HCT116 (cell line): ENCODE results near the gene CHCT1. TPM values are rescaled to one million over a fixed set of nuclear protein-coding genes. Genes with fewer than 3 reads are reported as not detected.
"Not testable (repeated sequence)": the region's sequence is repeated elsewhere in the genome, so short reads cannot be mapped to it uniquely, and the experiment has no call there.

Experiments used
- ATAC-seq: fragments of 200-7000 bp; cut with Tn5 transposase; 2 replicates; pipeline ENCODE4 v1.9.1; 2020; ENCODE audit warnings: mild to moderate bottlenecking, moderate library complexity
- BruUV-seq: library from RNA; stranded (reverse); fragments of 400-500 nt; replicated peaks from 2 replicates; lab custom pipeline; 2021; lab: Mats Ljungman, UMichigan
- CTCF ChIA-PET: fragments of 300-600 bp; sonication (Branson Sonifier 250); formaldehyde crosslinking; loops from one replicate; lab custom pipeline; 2021; ENCODE audit warnings: antibody characterized with exemption; lab: Charles Lee
- POLR2A ChIA-PET: fragments of 300-600, 350-600 bp; sonication (Branson Sonifier 250); formaldehyde crosslinking; loops from one replicate; lab custom pipeline; 2021; ENCODE audit warnings: antibody characterized with exemption; lab: Charles Lee
- RAD21 ChIA-PET, 2 experiments: fragments of 300-600 bp; sonication (Branson Sonifier 250); formaldehyde crosslinking; loops; one replicate each; lab custom pipeline; 2023; ENCODE audit warnings: low total read pairs in 2 of 2; ENCODE audit not compliant: uncharacterized antibody in 2 of 2, unreplicated experiment in 2 of 2, low non-redundant PET in 1 of 2; lab: Charles Lee
- DNase-seq: peaks from one replicate; pipeline ENCODE4 v3.0.0-alpha.2; 2010; ENCODE audit warnings: low read depth, low spot score
- H2AFZ ChIP-seq: fragments of 200-600 bp; shearing (Covaris generic), sonication (generic); 2 replicates; pipeline ENCODE4 v1.6.1; 2017; ENCODE audit warnings: low read depth, mixed run types, mixed read lengths, antibody characterized with exemption, low read length; ENCODE audit not compliant: poor library complexity, severe bottlenecking
- H3K27ac ChIP-seq: 2 replicates; pipeline ENCODE4 v1.5.1; 2012; ENCODE audit warnings: low read depth, low read length
- H3K27me3 ChIP-seq: fragments of 200-600 bp; sonication (generic); 2 replicates; pipeline ENCODE4 v1.6.1; 2016; ENCODE audit warnings: mixed run types, low read length, mixed read lengths; ENCODE audit not compliant: insufficient read depth
- H3K36me3 ChIP-seq, 2 experiments: fragments of 200-500 bp in 1 of 2; fragments of 200-600 bp in 1 of 2; sonication (Bioruptor generic) in 1 of 2; sonication (generic) in 1 of 2; 2 replicates each; pipeline versions ENCODE4 v1.5.1 to v1.6.1; 2014 to 2016; ENCODE audit warnings: low read length in 2 of 2, inconsistent platforms in 1 of 2, mixed read lengths in 1 of 2, mixed run types in 1 of 2; ENCODE audit not compliant: insufficient read depth in 2 of 2, control insufficient read depth in 1 of 2
- H3K4me1 ChIP-seq, 2 experiments: fragments of 200-600 bp in 1 of 2; sonication (generic) in 1 of 2; 2 replicates each; pipeline versions ENCODE4 v1.5.1 to v1.6.1; 2012 to 2017; ENCODE audit warnings: low read length in 2 of 2, inconsistent platforms in 1 of 2, mild to moderate bottlenecking in 1 of 2, mixed read lengths in 1 of 2, mixed run types in 1 of 2, moderate library complexity in 1 of 2; ENCODE audit not compliant: insufficient read depth in 2 of 2, control insufficient read depth in 1 of 2
- H3K4me2 ChIP-seq: fragments of 200-600 bp; sonication (generic); 2 replicates; pipeline ENCODE4 v1.6.1; 2017; ENCODE audit warnings: mixed run types, low read length, mixed read lengths
- H3K4me3 ChIP-seq, 2 experiments: fragments of 200-600 bp in 1 of 2; sonication (generic) in 1 of 2; replicated peaks in 1 of 2; 2 replicates each; pipeline ENCODE4 v1.5.1; 2011 to 2016; ENCODE audit warnings: low read length in 2 of 2, control low read depth in 1 of 2, low read depth in 1 of 2, mild to moderate bottlenecking in 1 of 2, mixed read lengths in 1 of 2, mixed run types in 1 of 2
- H3K79me2 ChIP-seq: fragments of 200-600 bp; sonication (generic); 2 replicates; pipeline ENCODE4 v1.6.1; 2017; ENCODE audit warnings: mild to moderate bottlenecking, mixed run types, low read length, moderate library complexity, mixed read lengths; ENCODE audit not compliant: insufficient read depth
- H3K9ac ChIP-seq: fragments of 200-600 bp; sonication (generic); 2 replicates; pipeline ENCODE4 v1.6.1; 2016; ENCODE audit warnings: low read length, mixed read lengths
- H3K9me2 ChIP-seq: fragments of 200-600 bp; sonication (generic), shearing (Covaris generic); 2 replicates; pipeline ENCODE4 v1.6.1; 2017; ENCODE audit warnings: mixed run types, mild to moderate bottlenecking, moderate library complexity; ENCODE audit not compliant: insufficient read depth
- H3K9me3 ChIP-seq, 2 experiments: fragments of 200-500 bp in 1 of 2; fragments of 200-600 bp in 1 of 2; sonication (Bioruptor generic) in 1 of 2; sonication (generic) in 1 of 2; 2 replicates each; pipeline ENCODE4 v1.6.1; 2014 to 2017; ENCODE audit warnings: low read length in 2 of 2, mixed read lengths in 2 of 2, inconsistent platforms in 1 of 2, low read depth in 1 of 2, mild to moderate bottlenecking in 1 of 2, mixed run types in 1 of 2, moderate library complexity in 1 of 2; ENCODE audit not compliant: control insufficient read depth in 1 of 2, insufficient read depth in 1 of 2
- H4K20me1 ChIP-seq: fragments of 200-600 bp; sonication (generic), shearing (Covaris generic); 2 replicates; pipeline ENCODE4 v1.6.1; 2017; ENCODE audit warnings: mixed run types, mild to moderate bottlenecking, moderate library complexity; ENCODE audit not compliant: insufficient read depth
- ATF3 ChIP-seq: IDR thresholded peaks from 2 replicates; pipeline ENCODE4 v1.6.1; 2012
- CBX3 ChIP-seq: IDR thresholded peaks from 2 replicates; pipeline ENCODE4 v1.6.1; 2012; ENCODE audit warnings: low read depth
- CTCF ChIP-seq, 3 experiments: fragments of 200-600 bp in 1 of 3; sonication (generic) in 1 of 3; IDR thresholded peaks in 2 of 3; conservative IDR thresholded peaks in 1 of 3; 2 replicates each; pipeline ENCODE4 v1.5.1; 2012 to 2017; ENCODE audit warnings: low read depth in 2 of 3, low read length in 2 of 3, antibody characterized with exemption in 1 of 3, borderline replicate concordance in 1 of 3, control low read depth in 1 of 3, mild to moderate bottlenecking in 1 of 3, mixed read lengths in 1 of 3, mixed run types in 1 of 3, moderate library complexity in 1 of 3; ENCODE audit not compliant: insufficient read depth in 1 of 3
- EZH2 ChIP-seq: fragments of 200-600 bp; sonication (generic); IDR thresholded peaks from 2 replicates; pipeline ENCODE4 v1.6.1; 2017; ENCODE audit warnings: antibody characterized with exemption, mixed run types
- JUND ChIP-seq: IDR thresholded peaks from 2 replicates; pipeline ENCODE4 v1.6.1; 2012
- MAX ChIP-seq: IDR thresholded peaks from 2 replicates; pipeline ENCODE4 v1.6.1; 2012
- POLR2AphosphoS5 ChIP-seq: IDR thresholded peaks from 2 replicates; pipeline ENCODE4 v1.6.1; 2011; ENCODE audit warnings: mild to moderate bottlenecking, low read depth, low read length, moderate library complexity
- RAD21 ChIP-seq: IDR thresholded peaks from 2 replicates; pipeline ENCODE4 v1.6.1; 2012; ENCODE audit warnings: low read depth, mild to moderate bottlenecking
- intact Hi-C: fragments of 100-400 bp; cut with micrococcal nuclease; formaldehyde crosslinking; loops from 2 replicates; pipeline ENCODE4 v1.10.0; 2022
- total RNA-seq: library from RNA; stranded (reverse); gene quantifications from one replicate; pipeline ENCODE4 v1.2.1, GENCODE V29; 2021; ENCODE audit not compliant: unreplicated experiment

The CHCT1 gene
- total RNA-seq, 1 experiment from 2014 or later: not detected

- intact Hi-C loops: loop anchor here (5.0 to 10.0 kb wide), 2 partner anchors 329 to 396 kb away; no protein-coding TSS in a partner anchor
- POLR2A ChIA-PET, H3K27me3 ChIP-seq, H3K4me1 ChIP-seq, H4K20me1 ChIP-seq, H3K4me2 ChIP-seq, H3K4me3 ChIP-seq, H3K9me3 ChIP-seq, CTCF ChIA-PET, H3K9me2 ChIP-seq, H3K9ac ChIP-seq, H2AFZ ChIP-seq, H3K36me3 ChIP-seq, DNase-seq, ATAC-seq, H3K79me2 ChIP-seq, RAD21 ChIA-PET, BruUV-seq, H3K27ac ChIP-seq: not testable (repeated sequence)
- TF ChIP-seq CBX3: 0 out of 2 replicates have a peak, but pooled peaks have one; percentile 23
These were observed 11.0 kb downstream of the CHCT1 start for GRCh38 chr17:60433021-60433997.

GRCh38 chr17:60435244-60436167 is 13.2 kb downstream of the CHCT1 start:
- Histone ChIP-seq H3K27ac (no peak overlapping the region), H3K9me2 (no peaks in the 10 kb centered on the region), H4K20me1 (no peaks in the 10 kb centered on the region), H3K36me3 (no peaks in the 10 kb centered on the region), H2AFZ (peak overlapping the region; percentile 99), H3K4me2 (peak overlapping the region; percentile 43), H3K4me3 (no peak overlapping the region), H3K9ac (peak overlapping the region; percentile 15; the same call in 1 of the 2 replicates), H3K79me2 (no peaks in the 10 kb centered on the region), H3K9me3 (peaks cover 0 to 9% of the 10 kb centered on the region in 2 experiments; a peak in 1 of 4 replicates), H3K4me1 (peaks cover 0 to 5% of the 10 kb centered on the region in 2 experiments; a peak in 2 of 4 replicates), H3K27me3 (no peaks in the 10 kb centered on the region)
- no TSS peak for BruUV-seq
- DNase-seq (peak; percentile 79), ATAC-seq (peak; percentile 87)
- no peak for TF ChIP-seq ATF3
- peak; percentile 61 for TF ChIP-seq MAX
- TF ChIP-seq CTCF (IDR thresholded peaks at IDR 0.05 in 2 of 3, conservative IDR thresholded peaks at IDR 0.05 in 1 of 3; ENCODE audit: borderline replicate concordance in 1 of 3, insufficient read depth in 1 of 3, low read depth in 2 of 3, low read length in 2 of 3): peak; percentile 95 to 99 (median 97)
- peak; percentile 100 for TF ChIP-seq RAD21
- TF ChIP-seq EZH2: no peak
- peak; percentile 61 for TF ChIP-seq POLR2AphosphoS5
- no peak for TF ChIP-seq JUND
- RAD21 ChIA-PET: no interaction called here
- intact Hi-C loops: loop anchor here (1.0 to 10.0 kb wide), 3 partner anchors 204 to 331 kb away; no protein-coding TSS in a partner anchor
- CTCF ChIA-PET: interaction anchor here (1.3 kb wide), 1 partner anchor 204 kb away, joined by 5 read pairs; no protein-coding TSS in a partner anchor
- POLR2A ChIA-PET: no interaction called here
